ENCODE data around the gene PYGO1.

Gene PYGO1

DNA sequence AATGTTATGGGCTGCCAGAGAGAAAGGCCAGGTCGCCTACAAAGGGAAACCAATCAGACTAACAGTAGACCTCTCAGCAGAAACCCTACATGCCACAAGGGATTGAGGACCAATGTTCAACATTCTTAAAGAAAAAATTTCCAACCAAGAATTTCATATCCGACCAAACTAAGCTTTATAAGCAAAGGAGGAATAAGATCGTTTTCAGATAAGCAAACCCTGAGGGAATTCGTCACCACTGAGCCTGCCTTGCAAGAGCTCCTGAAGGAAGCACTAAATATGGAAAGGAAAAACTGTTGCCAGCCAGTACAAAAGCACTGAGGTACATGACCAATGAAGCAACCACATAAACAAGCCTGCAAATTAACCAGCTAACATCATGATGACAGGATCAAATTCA lies 33.1 kb downstream of the PYGO1 start:
- ChIA-PET POLR2A (no interaction called here), CTCF (interaction anchor here (1.2 kb wide), 1 partner anchor 29 kb away, joined by 6 read pairs; no protein-coding TSS in a partner anchor)
- TF ChIP-seq, protein P1, sequence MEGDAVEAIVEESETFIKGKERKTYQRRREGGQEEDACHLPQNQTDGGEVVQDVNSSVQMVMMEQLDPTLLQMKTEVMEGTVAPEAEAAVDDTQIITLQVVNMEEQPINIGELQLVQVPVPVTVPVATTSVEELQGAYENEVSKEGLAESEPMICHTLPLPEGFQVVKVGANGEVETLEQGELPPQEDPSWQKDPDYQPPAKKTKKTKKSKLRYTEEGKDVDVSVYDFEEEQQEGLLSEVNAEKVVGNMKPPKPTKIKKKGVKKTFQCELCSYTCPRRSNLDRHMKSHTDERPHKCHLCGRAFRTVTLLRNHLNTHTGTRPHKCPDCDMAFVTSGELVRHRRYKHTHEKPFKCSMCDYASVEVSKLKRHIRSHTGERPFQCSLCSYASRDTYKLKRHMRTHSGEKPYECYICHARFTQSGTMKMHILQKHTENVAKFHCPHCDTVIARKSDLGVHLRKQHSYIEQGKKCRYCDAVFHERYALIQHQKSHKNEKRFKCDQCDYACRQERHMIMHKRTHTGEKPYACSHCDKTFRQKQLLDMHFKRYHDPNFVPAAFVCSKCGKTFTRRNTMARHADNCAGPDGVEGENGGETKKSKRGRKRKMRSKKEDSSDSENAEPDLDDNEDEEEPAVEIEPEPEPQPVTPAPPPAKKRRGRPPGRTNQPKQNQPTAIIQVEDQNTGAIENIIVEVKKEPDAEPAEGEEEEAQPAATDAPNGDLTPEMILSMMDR (IDR thresholded peaks at IDR 0.05; ENCODE audit: control extremely low read depth, extremely low read depth, low read depth, missing control alignments): no peak
- DNase-seq (ENCODE audit: extremely low spot score): no peak

DNA sequence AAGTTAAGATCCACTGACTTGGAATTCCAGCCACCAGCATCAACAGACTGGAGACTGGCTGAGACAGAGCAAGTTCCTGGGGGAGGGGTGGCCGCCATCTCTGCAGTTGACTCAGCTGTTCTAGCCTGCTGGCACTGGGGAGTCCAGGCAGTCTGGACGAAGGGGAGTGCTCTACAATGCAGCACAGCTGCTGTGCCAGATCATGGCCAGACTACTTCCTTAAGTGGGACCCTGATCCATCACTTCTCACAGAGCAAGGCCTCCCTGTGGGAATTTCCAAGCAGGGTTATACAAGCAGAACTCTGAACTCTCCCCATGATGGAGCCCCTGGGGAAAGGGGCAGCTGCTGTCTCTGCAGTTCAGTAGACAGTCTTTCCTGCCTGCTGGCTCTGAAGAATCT lies 35.2 kb downstream of the PYGO1 start:
- no peak for DNase-seq (ENCODE audit: extremely low spot score)
- TF ChIP-seq, protein P1 (IDR thresholded peaks at IDR 0.05; ENCODE audit: control extremely low read depth, extremely low read depth, low read depth, missing control alignments): no peak
- POLR2A ChIA-PET: no interaction called here
- CTCF ChIA-PET: no interaction called here

DNA sequence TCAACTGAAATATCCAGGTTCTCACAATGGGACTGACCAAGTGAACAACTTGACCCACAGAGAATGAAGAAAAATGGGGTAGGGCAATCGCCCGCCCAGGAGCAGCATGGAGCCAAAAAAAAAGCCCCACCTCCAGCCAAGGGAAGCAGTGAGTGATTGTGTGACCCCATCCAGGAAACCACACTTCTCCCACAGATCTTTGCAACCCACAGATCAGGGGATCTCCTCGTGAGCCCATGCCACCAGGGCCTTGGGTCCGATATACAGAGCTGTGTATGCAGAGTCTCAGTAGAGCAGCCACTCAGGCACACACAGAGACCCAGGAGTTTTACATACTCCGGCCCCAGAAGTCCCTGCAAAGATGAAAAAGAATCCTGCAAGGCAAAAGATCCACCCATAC lies 35.7 kb downstream of the PYGO1 start:
- TF ChIP-seq, protein P1 (IDR thresholded peaks at IDR 0.05; ENCODE audit: control extremely low read depth, extremely low read depth, low read depth, missing control alignments): no peak
- DNase-seq (ENCODE audit: extremely low spot score): no peak
- ChIA-PET POLR2A (interaction anchor here (0.6 kb wide), 1 partner anchor 57 kb away, joined by 4 read pairs; no protein-coding TSS in a partner anchor), CTCF (no interaction called here)

GRCh38 chr15:55549305-55549704 lies 38.8 kb downstream of the PYGO1 start:
- TF ChIP-seq, protein P1 (IDR thresholded peaks at IDR 0.05; ENCODE audit: control extremely low read depth, extremely low read depth, low read depth, missing control alignments): no peak
- POLR2A ChIA-PET: no interaction called here
- DNase-seq (ENCODE audit: extremely low spot score): no peak
- CTCF ChIA-PET: interaction anchor here (1.5 to 1.6 kb wide), 2 partner anchors 16 to 22 kb away, joined by 3 to 5 read pairs; no protein-coding TSS in a partner anchor

GRCh38 chr15:55546718-55547117 lies 41.4 kb downstream of the PYGO1 start:
- CTCF ChIA-PET: no interaction called here
- POLR2A ChIA-PET: no interaction called here
- TF ChIP-seq, protein P1 (IDR thresholded peaks at IDR 0.05; ENCODE audit: control extremely low read depth, extremely low read depth, low read depth, missing control alignments): no peak

GRCh38 chr15:55535436-55535835 lies 52.7 kb downstream of the PYGO1 start:
- ChIA-PET CTCF (no interaction called here), POLR2A (no interaction called here)
- TF ChIP-seq, protein P1 (IDR thresholded peaks at IDR 0.05; ENCODE audit: control extremely low read depth, extremely low read depth, low read depth, missing control alignments): no peak
- DNase-seq (ENCODE audit: extremely low spot score): no peak

More at GRCh38 chr15:55546718-55547117, 41.4 kb downstream of the PYGO1 start:
- DNase-seq (ENCODE audit: extremely low spot score): no peak

GRCh38 chr15:55532944-55533343 lies 55.2 kb downstream of the PYGO1 start:
- TF ChIP-seq, protein P1 (IDR thresholded peaks at IDR 0.05; ENCODE audit: control extremely low read depth, extremely low read depth, low read depth, missing control alignments): no peak
- DNase-seq (ENCODE audit: extremely low spot score): no peak
- POLR2A ChIA-PET: no interaction called here
- CTCF ChIA-PET: interaction anchor here (1.1 kb wide), 1 partner anchor 17 kb away, joined by 3 read pairs; no protein-coding TSS in a partner anchor

All from GM10248 (cell line).